GM10266 (cell line): ENCODE data around the gene RNF227.

Experiments
- DNase-seq: peaks from one replicate; pipeline ENCODE4 v3.0.0; 2012; ENCODE audit errors: extremely low spot score
- CTCF ChIP-seq: IDR thresholded peaks from 2 replicates; pipeline ENCODE4 v1.5.1; 2012; ENCODE audit warnings: mild to moderate bottlenecking, low read depth; ENCODE audit not compliant: control insufficient read depth, insufficient read depth; ENCODE audit errors: missing control alignments

The RNF227 gene

GRCh38 chr17:7883781-7884386, 32.2 kb downstream of the RNF227 start:
- DNase-seq, result peak; percentile 66

GRCh38 chr17:7882629-7883028, 33.5 kb downstream of the RNF227 start:
- no peak for TF ChIP-seq CTCF
- no peak for DNase-seq

More at GRCh38 chr17:7883781-7884386, 32.2 kb downstream of the RNF227 start:
- no peak for TF ChIP-seq CTCF

- TF ChIP-seq CTCF, result no peak
- DNase-seq, result no peak
These were observed 34.0 kb downstream of the RNF227 start for GRCh38 chr17:7882068-7882467.

- DNase-seq, result no peak
- TF ChIP-seq CTCF, result no peak
These were observed 34.6 kb downstream of the RNF227 start for GRCh38 chr17:7881276-7882054.

GRCh38 chr17:7880076-7880868, 35.8 kb downstream of the RNF227 start:
- no peak for DNase-seq
- TF ChIP-seq CTCF, result no peak

- no peak for DNase-seq
- no peak for TF ChIP-seq CTCF
These were observed 37.9 kb downstream of the RNF227 start for GRCh38 chr17:7878234-7878633.
